Measurements from ENCODE around the gene GLYR1.
"Not testable (repeated sequence)": the region's sequence is repeated elsewhere in the genome, so short reads cannot be mapped to it uniquely, and the experiment has no call there.

GLYR1 gene

DNA sequence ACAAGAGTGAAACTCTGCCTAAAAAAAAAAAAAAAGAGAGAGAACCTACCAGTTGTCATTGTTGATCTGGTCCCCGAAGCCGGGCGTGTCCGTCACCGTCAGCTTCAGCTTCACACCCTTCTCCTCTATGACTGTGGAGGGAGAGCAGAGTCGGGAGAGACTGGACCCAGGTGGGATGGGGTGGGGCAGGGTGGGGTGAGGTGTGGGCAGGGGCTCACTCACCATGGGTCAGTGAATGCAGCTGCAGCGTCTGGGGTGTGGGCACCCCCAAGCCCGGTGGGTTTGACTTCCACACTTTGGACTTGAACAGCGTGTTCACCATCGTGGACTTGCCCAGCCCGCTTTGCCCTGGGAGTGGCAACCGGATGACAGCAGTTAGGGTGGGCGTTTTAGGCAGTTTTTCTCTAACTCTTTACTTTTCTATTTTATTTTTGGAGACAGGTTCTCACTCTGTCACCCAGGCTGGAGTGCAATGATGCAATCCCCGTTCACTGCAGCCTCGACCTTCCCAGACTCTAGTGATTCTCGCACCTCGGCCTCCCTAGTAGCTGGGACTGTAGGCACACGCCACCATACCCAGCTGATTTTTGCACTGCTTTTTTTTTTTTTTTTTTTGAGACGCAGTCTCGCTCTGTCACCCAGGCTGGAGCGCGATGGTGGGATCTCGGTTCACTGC, 61.2 kb downstream of the GLYR1 start:
- DNase-seq, result no peak

- not testable (repeated sequence) for DNase-seq
Observed at GRCh38 chr16:4784444-4784987, 62.6 kb downstream of the GLYR1 start.

DNA sequence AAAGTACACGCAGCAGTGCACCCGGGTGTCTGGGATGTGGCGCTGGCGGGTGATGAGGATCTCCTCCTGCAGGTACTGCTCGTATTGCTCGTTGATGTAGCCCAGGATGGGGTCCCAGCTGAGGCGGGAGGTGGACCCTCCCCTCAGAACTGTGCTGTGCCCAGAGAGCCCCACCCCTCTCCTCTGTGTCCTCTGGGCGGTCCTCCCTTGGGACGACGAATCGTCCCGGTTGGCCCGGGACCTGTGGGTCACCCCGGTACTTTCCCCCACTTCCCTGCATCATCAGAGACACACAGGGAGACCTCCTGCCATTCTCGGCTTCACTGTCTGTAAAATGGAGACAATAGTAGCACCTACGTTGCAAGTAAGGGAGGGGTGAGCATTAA, 63.1 kb downstream of the GLYR1 start:
- DNase-seq, result no peak

DNA sequence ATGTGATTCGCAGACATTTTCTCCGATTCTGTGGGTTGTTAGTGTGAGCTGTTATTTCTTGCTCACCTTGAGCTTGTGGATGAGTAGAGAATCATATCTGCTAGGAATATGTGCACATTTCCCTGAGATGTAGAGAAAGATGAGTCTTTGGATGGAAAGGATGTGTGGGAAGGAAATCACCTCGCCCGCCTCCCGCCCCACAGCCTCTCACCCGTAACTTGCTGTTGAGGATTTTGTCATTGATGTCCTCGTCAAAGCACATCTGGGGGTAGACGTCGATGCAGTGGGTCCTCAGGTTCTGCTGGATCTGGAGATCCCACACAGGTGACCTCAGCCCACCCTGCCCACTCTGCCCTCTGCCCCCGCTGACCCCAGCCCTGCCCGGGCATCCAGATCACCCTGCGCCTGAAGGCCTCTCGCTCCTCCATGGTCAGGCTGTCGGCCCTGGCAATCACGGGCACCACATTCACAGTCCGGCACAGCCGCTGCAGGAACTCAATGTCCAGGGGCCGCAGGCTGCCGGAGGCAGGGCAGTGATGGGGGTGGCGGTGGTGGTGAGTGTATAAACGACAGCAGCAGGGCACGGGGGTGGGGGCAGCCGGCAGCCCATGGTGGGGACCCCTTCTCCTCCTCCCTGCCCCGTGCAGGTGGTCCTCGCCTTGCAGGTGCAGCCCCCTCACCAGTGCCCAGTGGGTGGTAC, 63.7 kb downstream of the GLYR1 start:
- no peak for DNase-seq

GRCh38 chr16:4780235-4780634, 66.9 kb downstream of the GLYR1 start:
- DNase-seq, result no peak

DNA sequence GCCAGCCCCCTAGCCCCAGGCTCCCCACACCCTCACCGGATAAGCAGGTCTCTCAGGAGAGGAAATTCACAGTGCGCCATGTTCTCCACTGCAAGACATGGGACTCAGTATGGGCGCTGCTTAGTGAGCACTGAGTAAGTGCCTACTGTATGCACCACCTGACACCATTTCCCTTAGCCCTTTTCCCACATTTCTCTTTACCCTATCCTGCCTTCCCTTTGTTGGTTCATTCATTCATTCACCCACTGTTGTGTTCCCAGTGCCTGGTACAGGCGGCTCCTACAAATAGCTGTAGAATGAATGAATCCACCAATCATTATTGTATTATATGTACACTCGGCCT, 69.1 kb downstream of the GLYR1 start:
- no peak for DNase-seq

DNA sequence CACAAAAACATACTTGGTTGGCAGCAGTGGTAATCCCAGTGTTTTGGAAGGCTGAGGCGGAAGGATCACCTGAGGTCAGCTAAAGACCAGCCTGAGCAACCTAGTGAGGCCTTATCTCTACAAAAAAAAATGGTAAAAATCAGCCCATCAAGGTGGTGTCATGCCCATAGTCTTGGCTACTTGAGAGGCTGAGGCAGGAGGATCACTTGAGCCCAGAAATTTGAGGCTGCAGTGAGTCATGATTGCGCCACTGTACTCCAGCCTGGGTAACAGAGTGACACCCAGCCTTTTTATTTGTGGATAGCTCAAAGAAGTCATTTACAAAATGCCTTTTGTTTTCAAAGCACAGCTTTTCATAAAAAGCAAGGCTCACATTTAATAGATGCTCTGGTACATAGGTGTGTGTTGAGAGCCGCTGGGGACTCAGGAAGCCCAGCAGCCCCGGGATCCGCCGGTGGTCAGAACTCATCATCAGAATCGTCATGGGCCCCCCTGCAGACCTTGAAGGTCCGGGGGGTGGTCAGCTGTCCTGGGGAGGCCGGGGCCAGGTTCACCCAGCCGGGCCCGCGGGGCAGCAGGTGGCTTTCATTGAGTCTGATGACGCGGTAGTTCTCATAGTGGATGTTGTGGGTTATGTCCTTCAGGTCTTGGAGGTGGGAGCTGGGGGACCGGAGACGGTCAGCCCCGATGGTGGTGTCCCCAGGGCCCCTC, 69.6 kb downstream of the GLYR1 start:
- DNase-seq, result no peak

DNA sequence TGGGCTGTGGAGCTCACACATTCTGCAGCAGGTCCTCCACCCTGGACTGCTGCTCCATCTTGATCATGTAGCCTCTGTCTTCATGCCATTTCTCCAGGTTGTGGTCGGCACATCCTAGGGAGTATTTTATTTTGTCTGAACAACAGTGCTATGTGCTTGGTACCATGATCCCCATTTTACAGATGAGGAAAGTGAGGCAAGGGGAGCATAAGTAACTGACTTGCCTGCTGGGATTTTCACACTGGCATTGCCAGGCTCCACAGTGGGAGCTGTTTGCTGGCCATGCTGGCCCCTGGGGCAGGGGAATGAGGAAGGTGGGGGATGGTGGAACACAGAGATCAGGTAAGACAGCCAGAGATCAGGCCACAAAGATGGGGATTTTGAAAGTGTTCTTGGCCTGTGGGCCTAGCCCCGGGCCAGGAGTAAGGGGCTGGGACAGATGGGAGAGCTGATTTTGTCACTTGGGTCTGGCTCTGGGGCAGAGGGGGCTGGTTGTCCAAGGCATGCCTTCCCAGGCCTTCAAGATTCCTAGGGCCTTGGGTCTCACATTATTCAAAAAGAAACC, 70.9 kb downstream of the GLYR1 start:
- DNase-seq, result no peak

GRCh38 chr16:4775005-4775404, 72.1 kb downstream of the GLYR1 start:
- DNase-seq, result no peak

DNA sequence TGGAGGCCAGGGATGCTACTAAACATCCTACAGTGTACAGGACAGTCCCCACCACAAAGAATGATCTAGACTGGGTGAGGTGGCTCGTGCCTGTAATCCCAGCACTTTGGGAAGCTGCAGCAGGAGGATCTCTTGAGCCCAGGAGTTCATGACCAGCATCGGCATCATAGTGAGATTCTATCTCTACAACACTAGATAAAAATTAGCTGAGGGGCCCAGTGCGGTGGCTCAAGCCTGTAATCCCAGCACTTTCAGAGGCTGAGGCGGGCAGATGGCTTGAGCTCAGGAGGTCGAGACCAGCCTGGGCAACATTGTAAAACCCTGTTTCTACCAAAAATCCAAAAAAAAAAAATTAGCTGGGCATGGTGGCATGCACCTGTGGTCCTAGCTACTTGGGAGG, 74.7 kb downstream of the GLYR1 start:
- DNase-seq, result no peak

GRCh38 chr16:4771646-4772045, 75.4 kb downstream of the GLYR1 start:
- DNase-seq, result no peak

DNA sequence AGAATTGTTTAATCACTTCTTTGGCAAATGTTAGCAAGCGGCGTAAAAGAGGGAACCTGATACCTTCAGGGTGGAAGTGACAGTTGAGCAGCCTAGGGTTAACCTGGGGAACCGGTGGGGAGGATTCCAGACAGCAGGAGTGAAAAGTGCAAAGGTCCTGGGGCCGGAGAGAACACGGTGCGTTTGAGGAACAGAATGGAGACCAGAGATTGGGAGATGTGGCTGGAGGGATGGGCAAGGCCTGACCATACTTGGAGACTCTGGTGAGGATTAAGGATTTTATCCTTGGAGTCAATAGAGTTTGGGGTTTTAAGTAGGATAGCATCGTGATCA, 77.8 kb downstream of the GLYR1 start:
- no peak for DNase-seq

- DNase-seq, result peak; percentile 94 to 95
Observed at GRCh38 chr16:4768549-4769305, 78.4 kb downstream of the GLYR1 start.

GRCh38 chr16:4767872-4768548, 79.1 kb downstream of the GLYR1 start:
- no peak for DNase-seq

- peak; percentile 96 to 98 for DNase-seq
Observed at GRCh38 chr16:4766875-4767628, 80.0 kb downstream of the GLYR1 start, which contains the start of gene ZNF500. TSS of gene ZNF500 (minus strand) at chr16:4767162. CDS start at chr16:4765978, 1,184 bp downstream.

- no peak for DNase-seq
Observed at GRCh38 chr16:4765511-4766474, 81.3 kb downstream of the GLYR1 start.

DNA sequence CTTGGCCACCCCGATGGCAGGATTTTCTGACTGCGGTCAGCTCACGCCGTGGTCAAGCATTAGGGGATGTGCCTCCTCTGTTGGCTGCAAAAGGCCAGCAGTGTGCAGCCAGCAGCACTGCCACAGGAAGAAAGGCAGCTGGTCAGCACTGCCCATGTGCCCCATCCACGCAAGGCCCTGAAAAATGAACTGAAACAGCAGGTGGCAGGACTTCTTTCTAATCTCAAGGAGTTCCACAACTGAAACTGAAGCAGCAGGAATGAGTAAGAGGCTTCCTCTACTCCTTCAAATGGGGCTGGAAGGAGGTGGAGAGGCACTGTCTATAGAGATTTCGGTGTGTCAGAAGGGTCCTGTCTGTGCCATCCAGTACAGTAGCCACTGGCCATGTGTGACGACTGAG, 83.3 kb downstream of the GLYR1 start:
- DNase-seq, result no peak

GRCh38 chr16:4762205-4762604, 84.9 kb downstream of the GLYR1 start:
- no peak for DNase-seq

DNA sequence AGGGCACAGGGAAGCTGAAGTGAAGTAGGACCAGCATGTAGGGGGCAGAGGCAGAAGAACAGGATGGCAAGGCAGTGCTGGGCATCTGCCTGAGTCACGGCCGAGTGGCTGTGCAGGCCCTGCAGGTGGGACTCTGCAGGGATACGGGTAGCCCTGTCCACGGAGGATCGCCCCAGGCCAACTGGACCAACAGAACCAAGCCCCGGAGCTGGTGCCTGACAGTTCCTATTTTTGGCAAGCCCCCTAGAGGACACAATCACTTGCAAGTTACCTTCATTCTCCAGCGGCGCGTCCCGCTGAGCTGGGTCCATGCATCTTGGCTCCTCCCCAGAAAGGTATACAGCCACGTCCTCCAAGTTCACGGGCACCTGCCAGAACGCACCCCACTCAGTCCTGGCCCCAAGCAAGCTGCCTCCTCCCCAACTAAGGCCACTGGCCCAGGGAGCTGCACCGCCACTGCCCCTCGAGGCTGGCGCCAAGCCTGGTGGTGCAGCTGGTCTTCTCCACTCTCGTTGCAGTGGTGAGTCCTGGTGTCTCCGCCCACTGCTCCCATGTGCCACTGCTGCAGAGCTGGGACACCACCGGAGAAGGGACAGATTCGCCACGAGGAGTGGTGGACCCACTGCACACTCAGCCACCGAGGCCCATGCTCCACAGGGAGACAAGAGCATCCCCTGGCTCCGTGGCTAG, 86.7 kb downstream of the GLYR1 start:
- no peak for DNase-seq

DNA sequence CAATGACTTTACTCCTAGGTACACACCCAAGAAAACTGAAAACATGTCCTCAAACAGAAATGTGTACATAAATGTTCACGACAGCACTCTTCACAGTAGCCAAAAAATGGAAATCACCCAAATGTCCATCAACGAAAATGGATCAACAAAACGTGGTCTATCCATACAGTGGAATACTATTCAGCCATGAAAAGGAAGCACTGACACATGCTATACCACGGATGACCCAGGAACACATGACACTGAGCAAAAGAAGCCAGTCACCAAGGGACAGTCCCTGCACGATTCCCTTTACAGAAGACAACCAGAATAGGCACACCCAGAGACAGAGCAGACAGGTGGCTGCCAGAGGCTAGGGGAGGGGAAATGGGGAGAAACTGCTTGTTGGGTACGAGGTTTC, 91.4 kb downstream of the GLYR1 start:
- no peak for DNase-seq
